Measurements from ENCODE around the gene NRM.

DNA sequence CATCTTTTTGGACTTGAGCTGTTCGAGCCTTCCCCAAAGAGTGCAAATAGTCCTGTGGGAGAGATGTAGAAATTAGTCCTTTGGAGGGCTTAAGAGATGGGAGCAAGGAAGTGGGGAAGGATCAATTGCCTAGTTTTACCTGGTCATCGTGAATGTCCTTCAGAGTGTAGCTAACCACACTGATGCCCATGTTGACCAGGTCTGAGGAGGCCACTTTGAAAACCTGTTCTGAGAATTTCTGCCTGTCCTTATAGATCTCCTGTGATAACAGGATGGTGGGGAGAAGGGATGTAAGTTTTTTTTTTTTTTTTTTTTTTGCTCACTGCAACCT is 49.7 kb upstream of the NRM start:
- TF ChIP-seq, protein P1, sequence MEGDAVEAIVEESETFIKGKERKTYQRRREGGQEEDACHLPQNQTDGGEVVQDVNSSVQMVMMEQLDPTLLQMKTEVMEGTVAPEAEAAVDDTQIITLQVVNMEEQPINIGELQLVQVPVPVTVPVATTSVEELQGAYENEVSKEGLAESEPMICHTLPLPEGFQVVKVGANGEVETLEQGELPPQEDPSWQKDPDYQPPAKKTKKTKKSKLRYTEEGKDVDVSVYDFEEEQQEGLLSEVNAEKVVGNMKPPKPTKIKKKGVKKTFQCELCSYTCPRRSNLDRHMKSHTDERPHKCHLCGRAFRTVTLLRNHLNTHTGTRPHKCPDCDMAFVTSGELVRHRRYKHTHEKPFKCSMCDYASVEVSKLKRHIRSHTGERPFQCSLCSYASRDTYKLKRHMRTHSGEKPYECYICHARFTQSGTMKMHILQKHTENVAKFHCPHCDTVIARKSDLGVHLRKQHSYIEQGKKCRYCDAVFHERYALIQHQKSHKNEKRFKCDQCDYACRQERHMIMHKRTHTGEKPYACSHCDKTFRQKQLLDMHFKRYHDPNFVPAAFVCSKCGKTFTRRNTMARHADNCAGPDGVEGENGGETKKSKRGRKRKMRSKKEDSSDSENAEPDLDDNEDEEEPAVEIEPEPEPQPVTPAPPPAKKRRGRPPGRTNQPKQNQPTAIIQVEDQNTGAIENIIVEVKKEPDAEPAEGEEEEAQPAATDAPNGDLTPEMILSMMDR (IDR thresholded peaks at IDR 0.05; ENCODE audit: poor library complexity), result no peak
- no peak for TF ChIP-seq EZH2 (IDR thresholded peaks at IDR 0.05; ENCODE audit: borderline replicate concordance)
- TF ChIP-seq EZH2phosphoT487 (IDR thresholded peaks at IDR 0.05; ENCODE audit: low read depth, severe bottlenecking, unreplicated experiment), result no peak

All from hepatocyte (in vitro differentiated cells).